ENCODE results near the gene STAT3. TPM values are rescaled to one million over a fixed set of nuclear protein-coding genes. Genes with fewer than 3 reads are reported as not detected.

STAT3 gene
- total and polyA plus RNA-seq, 9 of the 15 experiments (the other 6 are each of a cell fraction or from before 2014, with no cell fraction given) = 90.0 to 179 (median 114) TPM

DNA sequence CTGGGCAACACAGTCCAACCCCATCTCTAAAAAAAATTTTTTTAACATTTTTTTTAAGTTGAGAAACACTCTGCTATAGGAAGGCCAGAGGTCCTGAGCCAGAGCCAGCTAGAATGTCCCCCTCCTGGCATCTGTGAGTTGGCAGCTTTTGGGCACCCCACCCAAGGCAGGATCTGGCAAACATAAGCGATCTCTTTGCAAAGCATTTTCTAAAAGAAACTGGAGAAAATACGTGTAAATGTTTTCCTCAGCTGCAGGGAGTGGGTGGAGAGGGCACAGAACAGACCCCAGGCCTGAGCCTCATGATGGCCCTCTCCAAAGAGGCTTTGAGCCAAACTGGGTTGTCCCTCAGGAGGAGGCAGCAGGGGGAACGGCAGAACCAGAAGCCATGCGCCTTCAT, 23.1 kb upstream of the STAT3 start:
- Histone ChIP-seq H3K4me1 (replicated peaks in 1 of 2; ENCODE audit: control insufficient read depth in 2 of 2, insufficient read depth in 2 of 2, low read length in 2 of 2) (peaks cover 39 to 42% of the 10 kb centered on the region in 2 experiments), H3K79me2 (ENCODE audit: control insufficient read depth, insufficient read depth, low read length) (peaks cover 90% of the 10 kb centered on the region), H2AFZ (ENCODE audit: low read depth, low read length) (no peak overlapping the region), H3K36me3 (ENCODE audit: control insufficient read depth, insufficient read depth, low read length) (peaks cover 32% of the 10 kb centered on the region; the same call in 2 of the 3 replicates), H3K4me3 (no peak overlapping the region), H3K9me1 (ENCODE audit: control insufficient read depth, insufficient read depth, low read length) (no peaks in the 10 kb centered on the region), H3K9me3 (replicated peaks; ENCODE audit: control insufficient read depth, insufficient read depth, low read depth, low read length) (no peaks in the 10 kb centered on the region), H3K27ac (ENCODE audit: extremely low read depth, low read depth, low read length) (no peak overlapping the region), H3K4me2 (ENCODE audit: insufficient read depth, low read length) (no peak overlapping the region), H3K9ac (ENCODE audit: insufficient read depth in 1 of 2, low read depth in 2 of 2, low read length in 2 of 2) (peak overlapping the region in 1 of 2 experiments; percentile 60; a peak in 1 of 4 replicates), H3K27me3 (ENCODE audit: control insufficient read depth in 2 of 2, insufficient read depth in 2 of 2, low read length in 2 of 2) (no peaks in the 10 kb centered on the region), H4K20me1 (replicated peaks; ENCODE audit: control insufficient read depth, insufficient read depth, low read length) (peaks cover 2% of the 10 kb centered on the region; the same call in 1 of the 2 replicates)
- intact Hi-C loops (cut with micrococcal nuclease) = no loop called here
- TF ChIP-seq TBP (optimal IDR thresholded peaks at IDR 0.05; ENCODE audit: low read depth, low read length) (no peak), YBX1 (IDR thresholded peaks at IDR 0.05) (no peak), MEF2A (IDR thresholded peaks at IDR 0.05; ENCODE audit: control insufficient read depth, low read depth, low read length) (no peak), NR2C1 (IDR thresholded peaks at IDR 0.05) (no peak), NR2C1 (tag; IDR thresholded peaks at IDR 0.05) (no peak), CREBBP (IDR thresholded peaks at IDR 0.05; ENCODE audit: low read depth, low read length) (no peak), RBM22 (IDR thresholded peaks at IDR 0.05; ENCODE audit: low read depth, low read length, poor library complexity, severe bottlenecking) (no peak), POLR3A (IDR thresholded peaks at IDR 0.05; ENCODE audit: borderline replicate concordance, extremely low read depth, insufficient read depth, insufficient read length) (no peak), MECOM (CRISPR knock-in tag; IDR thresholded peaks at IDR 0.05) (no peak), PHF20 (IDR thresholded peaks at IDR 0.05; ENCODE audit: partially characterized antibody) (no peak), SRSF7 (optimal IDR thresholded peaks at IDR 0.05; ENCODE audit: low read depth, low read length) (no peak), SIN3A (IDR thresholded peaks at IDR 0.05; ENCODE audit: borderline replicate concordance in 2 of 2, control insufficient read depth in 1 of 2, low read depth in 2 of 2, low read length in 2 of 2) (no peak), NFE2L1 (tag; IDR thresholded peaks at IDR 0.05; ENCODE audit: borderline replicate concordance, low read depth) (no peak), CREM (IDR thresholded peaks at IDR 0.05; ENCODE audit: low read depth) (no peak), HNRNPH1 (optimal IDR thresholded peaks at IDR 0.05; ENCODE audit: low read depth, low read length) (no peak), C11orf30 (IDR thresholded peaks at IDR 0.05; ENCODE audit: low read depth) (no peak)
- TF ChIP-seq, protein P1, sequence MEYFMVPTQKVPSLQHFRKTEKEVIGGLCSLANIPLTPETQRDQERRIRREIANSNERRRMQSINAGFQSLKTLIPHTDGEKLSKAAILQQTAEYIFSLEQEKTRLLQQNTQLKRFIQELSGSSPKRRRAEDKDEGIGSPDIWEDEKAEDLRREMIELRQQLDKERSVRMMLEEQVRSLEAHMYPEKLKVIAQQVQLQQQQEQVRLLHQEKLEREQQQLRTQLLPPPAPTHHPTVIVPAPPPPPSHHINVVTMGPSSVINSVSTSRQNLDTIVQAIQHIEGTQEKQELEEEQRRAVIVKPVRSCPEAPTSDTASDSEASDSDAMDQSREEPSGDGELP (CRISPR knock-in tag; IDR thresholded peaks at IDR 0.05; ENCODE audit: borderline replicate concordance) = no peak
- TF ChIP-seq, protein P2, sequence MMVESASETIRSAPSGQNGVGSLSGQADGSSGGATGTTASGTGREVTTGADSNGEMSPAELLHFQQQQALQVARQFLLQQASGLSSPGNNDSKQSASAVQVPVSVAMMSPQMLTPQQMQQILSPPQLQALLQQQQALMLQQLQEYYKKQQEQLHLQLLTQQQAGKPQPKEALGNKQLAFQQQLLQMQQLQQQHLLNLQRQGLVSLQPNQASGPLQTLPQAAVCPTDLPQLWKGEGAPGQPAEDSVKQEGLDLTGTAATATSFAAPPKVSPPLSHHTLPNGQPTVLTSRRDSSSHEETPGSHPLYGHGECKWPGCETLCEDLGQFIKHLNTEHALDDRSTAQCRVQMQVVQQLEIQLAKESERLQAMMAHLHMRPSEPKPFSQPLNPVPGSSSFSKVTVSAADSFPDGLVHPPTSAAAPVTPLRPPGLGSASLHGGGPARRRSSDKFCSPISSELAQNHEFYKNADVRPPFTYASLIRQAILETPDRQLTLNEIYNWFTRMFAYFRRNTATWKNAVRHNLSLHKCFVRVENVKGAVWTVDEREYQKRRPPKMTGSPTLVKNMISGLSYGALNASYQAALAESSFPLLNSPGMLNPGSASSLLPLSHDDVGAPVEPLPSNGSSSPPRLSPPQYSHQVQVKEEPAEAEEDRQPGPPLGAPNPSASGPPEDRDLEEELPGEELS (CRISPR knock-in tag; IDR thresholded peaks at IDR 0.05; ENCODE audit: borderline replicate concordance) = no peak
- ChIA-PET POLR2A (interaction anchor here (1.0 kb wide), 1 partner anchor 144 kb away, joined by 3 read pairs; no protein-coding TSS in a partner anchor), CTCF (ENCODE audit: low intra/inter-chr PET ratio) (no interaction called here)
- BruUV-seq (replicated peaks) = no TSS peak
- in situ Hi-C loops (cut with MboI) = no loop called here
- FAIRE-seq = no peak
- 81% methylated on average over 4 of the region's 4 CpGs for WGBS (ENCODE audit: insufficient coverage, low coverage, missing lambda C conversion rate)
- ATAC-seq = no peak
- DNase-seq (ENCODE audit: extremely low read depth in 1 of 4, low spot score in 3 of 4) = no peak
